K562 (cell line): ENCODE data around the gene AMBP. TPM values are rescaled to one million over a fixed set of nuclear protein-coding genes. Genes with fewer than 3 reads are reported as not detected.

Source experiments
- ATAC-seq: fragments of 200-7000 bp; cut with Tn5 transposase; 3 replicates; pipeline ENCODE4 v1.9.1; 2020; ENCODE audit warnings: moderate library complexity
- BruUV-seq: library from RNA; stranded (reverse); fragments of 400-500 nt; replicated peaks from 2 replicates; lab custom pipeline; 2021; lab: Mats Ljungman, UMichigan
- CTCF ChIA-PET: fragments of 300-600 bp; formaldehyde crosslinking; extraction: SDS; loops from one replicate; lab custom pipeline; 2021; ENCODE audit warnings: low intra/inter-chr PET ratio; lab: Yijun Ruan, JAX
- POLR2A ChIA-PET: fragments of 300-600, 350-650 bp; sonication (Branson Sonifier 250); formaldehyde crosslinking; extraction: SDS; loops from one replicate; lab custom pipeline; 2021; ENCODE audit warnings: antibody characterized with exemption, inconsistent platforms; lab: Yijun Ruan, JAX
- DNase-seq, 4 experiments: peaks; one replicate each; pipeline versions ENCODE4 v3.0.0 to v3.0.0-alpha.2; 2011 to 2018; ENCODE audit warnings: low spot score in 3 of 4, mixed read lengths in 3 of 4; ENCODE audit errors: extremely low read depth in 1 of 4
- FAIRE-seq: peaks from 2 replicates; lab custom pipeline; 2011; peaks lifted over from hg19 to GRCh38; lab: Jason Lieb, UNC
- H2AFZ ChIP-seq: 2 replicates; pipeline ENCODE4 v1.6.0; 2011; ENCODE audit warnings: low read depth, low read length, control low read depth, inconsistent platforms
- H3K27ac ChIP-seq: fragments of 200-600 bp; 3 replicates; pipeline ENCODE4 v1.8.0; 2011; ENCODE audit warnings: low read depth, mild to moderate bottlenecking, control low read depth, inconsistent platforms, low read length, moderate library complexity, mixed read lengths; ENCODE audit errors: extremely low read depth
- H3K27me3 ChIP-seq, 2 experiments: fragments of 300-600 bp in 1 of 2; 2 replicates in 1 of 2; 3 replicates in 1 of 2; pipeline versions ENCODE4 v1.6.0 to v1.8.0; 2011; ENCODE audit warnings: inconsistent platforms in 2 of 2, low read length in 2 of 2, mild to moderate bottlenecking in 1 of 2, mixed read lengths in 1 of 2, moderate library complexity in 1 of 2; ENCODE audit not compliant: control insufficient read depth in 2 of 2, insufficient read depth in 2 of 2
- H3K36me3 ChIP-seq: fragments of 300-600 bp; 3 replicates; pipeline ENCODE4 v1.8.0; 2011; ENCODE audit warnings: mild to moderate bottlenecking, low read length, inconsistent platforms; ENCODE audit not compliant: control insufficient read depth, insufficient read depth
- H3K4me1 ChIP-seq, 2 experiments: fragments of 200-600 bp in 1 of 2; replicated peaks in 1 of 2; 2 replicates in 1 of 2; 3 replicates in 1 of 2; pipeline versions ENCODE4 v1.5.1 to v1.8.0; 2011; ENCODE audit warnings: inconsistent platforms in 2 of 2, low read length in 2 of 2, mild to moderate bottlenecking in 1 of 2, mixed read lengths in 1 of 2, moderate library complexity in 1 of 2; ENCODE audit not compliant: control insufficient read depth in 2 of 2, insufficient read depth in 2 of 2
- H3K4me2 ChIP-seq: 2 replicates; pipeline ENCODE4 v1.6.1; 2011; ENCODE audit warnings: low read length, control low read depth, inconsistent platforms, mixed read lengths; ENCODE audit not compliant: insufficient read depth
- H3K4me3 ChIP-seq: fragments of 200-600 bp; sonication (generic), shearing (Covaris generic); 2 replicates; pipeline ENCODE4 v1.5.1; 2016; ENCODE audit warnings: control low read depth, inconsistent platforms
- H3K79me2 ChIP-seq: fragments of 200-600 bp; 3 replicates; pipeline ENCODE4 v1.8.0; 2011; ENCODE audit warnings: low read length, inconsistent platforms; ENCODE audit not compliant: control insufficient read depth, insufficient read depth
- H3K9ac ChIP-seq, 2 experiments: 2 replicates each; pipeline versions ENCODE4 v1.6.0 to v1.6.1; 2011; ENCODE audit warnings: low read depth in 2 of 2, low read length in 2 of 2, control low read depth in 1 of 2, inconsistent platforms in 1 of 2, mild to moderate bottlenecking in 1 of 2, mixed read lengths in 1 of 2; ENCODE audit not compliant: insufficient read depth in 1 of 2
- H3K9me1 ChIP-seq: one replicate; pipeline ENCODE4 v1.6.0; 2011; ENCODE audit warnings: inconsistent platforms, mild to moderate bottlenecking, low read length, moderate library complexity; ENCODE audit not compliant: control insufficient read depth, insufficient read depth
- H3K9me3 ChIP-seq: replicated peaks from 2 replicates; pipeline ENCODE4 v1.5.1; 2011; ENCODE audit warnings: low read depth, low read length, inconsistent platforms; ENCODE audit not compliant: control insufficient read depth, insufficient read depth
- H4K20me1 ChIP-seq: replicated peaks from 2 replicates; pipeline ENCODE4 v1.6.1; 2011; ENCODE audit warnings: low read length, inconsistent platforms, mixed read lengths; ENCODE audit not compliant: control insufficient read depth, insufficient read depth
- BCLAF1 ChIP-seq, 2 experiments: fragments of 450-650 bp in 1 of 2; IDR thresholded peaks; 2 replicates each; pipeline ENCODE4 v1.6.1; 2011 to 2017; ENCODE audit warnings: low read depth in 2 of 2, antibody characterized with exemption in 1 of 2, borderline replicate concordance in 1 of 2, low read length in 1 of 2, mild to moderate bottlenecking in 1 of 2, mixed read lengths in 1 of 2; ENCODE audit not compliant: control insufficient read depth in 1 of 2
- CUX1 ChIP-seq: fragments of 200-800 bp; sonication (Bioruptor generic); IDR thresholded peaks from 2 replicates; pipeline ENCODE4 v1.6.1; 2016; ENCODE audit warnings: missing genetic modification characterization, missing compliant biosample characterization
- HMG20B ChIP-seq: fragments of 250-450 bp; sonication (Bioruptor Pico); IDR thresholded peaks from 2 replicates; pipeline ENCODE4 v1.5.0; 2021; ENCODE audit warnings: mild to moderate bottlenecking
- KHSRP ChIP-seq: fragments of 450-650 bp; IDR thresholded peaks from 2 replicates; pipeline ENCODE4 v1.6.1; 2017
- MTA2 ChIP-seq: fragments of 450-650 bp; IDR thresholded peaks from 2 replicates; pipeline ENCODE4 v1.6.1; 2016; ENCODE audit warnings: low read depth
- RUNX1 ChIP-seq: sonication (generic); IDR thresholded peaks from 2 replicates; pipeline ENCODE4 v1.6.1; 2016; ENCODE audit warnings: antibody characterized with exemption, low read depth
- TFAP4 ChIP-seq: sonication (generic); formaldehyde crosslinking; IDR thresholded peaks from 2 replicates; pipeline ENCODE4 v1.8.0; 2022; ENCODE audit warnings: missing genetic modification reagents, mild to moderate bottlenecking, moderate library complexity, borderline replicate concordance
- WGBS: fragments of 100-300 bp; shearing (Covaris generic); methylation state at CpG from one replicate; pipeline ENCODE4 v1.1.6; 2016; ENCODE audit warnings: low coverage, mixed read lengths; ENCODE audit not compliant: insufficient coverage; ENCODE audit errors: missing lambda C conversion rate; 5-methylcytosine and 5-hydroxymethylcytosine counted together
- in situ Hi-C: fragments of 300-500 bp; cut with MboI; formaldehyde crosslinking; loops from 4 replicates; pipeline ENCODE4 v1.15.0; 2018; ENCODE audit warnings: inconsistent platforms, mixed read lengths
- intact Hi-C: fragments of 100-400 bp; cut with micrococcal nuclease; formaldehyde crosslinking; loops from 2 replicates; pipeline ENCODE4 v1.14.2; 2022
- polyA plus RNA-seq, 8 experiments: library from polyadenylated mRNA; depleted of rRNA in 4 of 8; stranded (reverse) in 5 of 8; unstranded in 3 of 8; fragments of >200 nt; fragmentation: Nextera tagmentation in 2 of 8; fragmentation: Illumina TruSeq in 1 of 8; extraction: Ambion mirVana in 2 of 8; extraction: Trizol in 1 of 8; gene quantifications; 2 replicates each; pipeline versions ENCODE4 v1.2.1 to v1.2.3, GENCODE V29; 2011 to 2014; ENCODE audit warnings: inconsistent platforms in 1 of 8, missing spikeins in 1 of 8
- total RNA-seq, 7 experiments: library from RNA; depleted of rRNA in 6 of 7; stranded (reverse); fragments of >200 nt in 6 of 7; fragmentation: Illumina TruSeq in 2 of 7; extraction: Trizol in 2 of 7; gene quantifications; 2 replicates each; pipeline versions ENCODE4 v1.2.1 to v1.2.3, GENCODE V29; 2011 to 2021; ENCODE audit warnings: low replicate concordance in 1 of 7

The AMBP gene
- total and polyA plus RNA-seq, 9 of the 15 experiments (the other 6 are each of a cell fraction or from before 2014, with no cell fraction given), result 1.3 TPM; not detected in 8

GRCh38 chr9:114089206-114089840 is 11.2 kb upstream of the AMBP start:
- Histone ChIP-seq H3K79me2 (no peaks in the 10 kb centered on the region), H3K27ac (no peak overlapping the region), H3K4me3 (no peak overlapping the region), H3K4me2 (no peak overlapping the region), H2AFZ (no peak overlapping the region), H3K27me3 (peaks cover 4 to 36% of the 10 kb centered on the region in 2 experiments; a peak in 3 of 5 replicates), H3K9ac (no peak overlapping the region), H3K9me1 (no peaks in the 10 kb centered on the region), H3K4me1 (no peaks in the 10 kb centered on the region), H3K9me3 (no peaks in the 10 kb centered on the region), H3K36me3 (no peaks in the 10 kb centered on the region), H4K20me1 (no peaks in the 10 kb centered on the region)
- no peak for DNase-seq
- BruUV-seq, result no TSS peak
- no peak for ATAC-seq
- POLR2A ChIA-PET, result no interaction called here
- no peak for FAIRE-seq
- CTCF ChIA-PET, result no interaction called here
- TF ChIP-seq RUNX1, result no peak
- TF ChIP-seq MTA2, result no peak
- TF ChIP-seq HMG20B (CRISPR knock-in tag), result no peak
- TF ChIP-seq CUX1 (CRISPR knock-in tag), result no peak
- TF ChIP-seq TFAP4 (CRISPR knock-in tag), result no peak
- no peak for TF ChIP-seq KHSRP
- no peak for TF ChIP-seq BCLAF1 (IDR thresholded peaks at IDR 0.05; ENCODE audit: borderline replicate concordance in 1 of 2, control insufficient read depth in 1 of 2, low read depth in 2 of 2, low read length in 1 of 2)
- in situ Hi-C loops, result loop anchor here (10.0 kb wide), 1 partner anchor 195 kb away; no protein-coding TSS in a partner anchor
- intact Hi-C loops, result no loop called here
- WGBS, result 0% methylated on average over 3 of the region's 4 CpGs
